Measurements from ENCODE around the gene CEBPZ.

The CEBPZ gene

DNA sequence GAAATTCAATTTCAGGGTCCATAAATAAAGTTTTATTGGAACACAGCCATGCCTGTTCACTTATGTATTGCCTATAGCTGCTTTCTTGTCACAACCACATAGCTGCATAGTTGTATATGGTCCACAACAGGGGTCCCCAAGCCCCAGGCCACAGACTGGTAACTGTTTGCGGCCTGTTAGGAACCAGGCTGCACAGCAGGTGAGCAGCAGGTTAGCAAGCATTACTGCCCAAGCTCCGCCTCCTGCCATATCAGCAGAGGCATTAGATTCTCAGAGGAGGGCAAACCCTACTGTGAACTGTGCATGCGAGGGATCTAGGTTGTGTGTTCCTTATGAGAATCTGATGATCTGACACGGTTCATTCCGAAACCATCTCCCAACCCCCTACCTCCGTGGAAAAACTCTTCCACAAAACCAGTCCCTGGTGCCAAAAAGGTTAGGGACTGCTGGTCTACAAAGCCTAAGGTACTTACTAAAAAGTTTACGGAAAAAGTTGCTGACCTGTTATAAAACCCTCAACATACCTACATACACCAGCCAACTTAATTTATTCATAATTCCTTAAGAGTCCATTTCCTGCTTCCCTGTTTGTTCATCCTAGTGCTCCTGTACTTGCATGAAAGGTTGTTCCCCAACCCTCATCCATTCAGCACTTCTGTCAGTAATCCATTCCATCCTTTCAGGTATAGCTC, 40.1 kb upstream of the CEBPZ start:
- no peak overlapping the region for H3K4me3 ChIP-seq (ENCODE audit: insufficient read depth, low read length, poor library complexity, severe bottlenecking)
- H3K9me2 ChIP-seq (replicated peaks; ENCODE audit: insufficient read depth, low read length) = no peaks in the 10 kb centered on the region
- H3K9me3 ChIP-seq (ENCODE audit: insufficient read depth, low read length) = no peaks in the 10 kb centered on the region
- peaks cover 38% of the 10 kb centered on the region for H3F3A ChIP-seq (ENCODE audit: insufficient read depth)
- peaks cover 89% of the 10 kb centered on the region for H3K36me3 ChIP-seq (ENCODE audit: low read length)
- no peaks in the 10 kb centered on the region for H3K27me3 ChIP-seq (ENCODE audit: low read length)
- no peak overlapping the region for H3K27ac ChIP-seq (ENCODE audit: low read depth, low read length)
- no peak overlapping the region for H2AFZ ChIP-seq (ENCODE audit: low read depth, low read length, severe bottlenecking)
- H3K79me2 ChIP-seq (ENCODE audit: insufficient read depth, low read length) = peaks cover 4% of the 10 kb centered on the region
- peaks cover 5% of the 10 kb centered on the region; the same call in 1 of the 2 replicates for H4K20me1 ChIP-seq (ENCODE audit: low read depth, low read length)
- no peak overlapping the region for H3K4me2 ChIP-seq (ENCODE audit: low read depth, low read length, poor library complexity, severe bottlenecking)
- no peak for TF ChIP-seq EZH2phosphoT487 (conservative IDR thresholded peaks at IDR 0.05; ENCODE audit: low read length)
- TF ChIP-seq, protein P1, sequence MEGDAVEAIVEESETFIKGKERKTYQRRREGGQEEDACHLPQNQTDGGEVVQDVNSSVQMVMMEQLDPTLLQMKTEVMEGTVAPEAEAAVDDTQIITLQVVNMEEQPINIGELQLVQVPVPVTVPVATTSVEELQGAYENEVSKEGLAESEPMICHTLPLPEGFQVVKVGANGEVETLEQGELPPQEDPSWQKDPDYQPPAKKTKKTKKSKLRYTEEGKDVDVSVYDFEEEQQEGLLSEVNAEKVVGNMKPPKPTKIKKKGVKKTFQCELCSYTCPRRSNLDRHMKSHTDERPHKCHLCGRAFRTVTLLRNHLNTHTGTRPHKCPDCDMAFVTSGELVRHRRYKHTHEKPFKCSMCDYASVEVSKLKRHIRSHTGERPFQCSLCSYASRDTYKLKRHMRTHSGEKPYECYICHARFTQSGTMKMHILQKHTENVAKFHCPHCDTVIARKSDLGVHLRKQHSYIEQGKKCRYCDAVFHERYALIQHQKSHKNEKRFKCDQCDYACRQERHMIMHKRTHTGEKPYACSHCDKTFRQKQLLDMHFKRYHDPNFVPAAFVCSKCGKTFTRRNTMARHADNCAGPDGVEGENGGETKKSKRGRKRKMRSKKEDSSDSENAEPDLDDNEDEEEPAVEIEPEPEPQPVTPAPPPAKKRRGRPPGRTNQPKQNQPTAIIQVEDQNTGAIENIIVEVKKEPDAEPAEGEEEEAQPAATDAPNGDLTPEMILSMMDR (IDR thresholded peaks at IDR 0.05; ENCODE audit: insufficient read depth, low read length, poor library complexity, severe bottlenecking) = no peak
- H3K9ac ChIP-seq (ENCODE audit: low read length) = no peak overlapping the region

DNA sequence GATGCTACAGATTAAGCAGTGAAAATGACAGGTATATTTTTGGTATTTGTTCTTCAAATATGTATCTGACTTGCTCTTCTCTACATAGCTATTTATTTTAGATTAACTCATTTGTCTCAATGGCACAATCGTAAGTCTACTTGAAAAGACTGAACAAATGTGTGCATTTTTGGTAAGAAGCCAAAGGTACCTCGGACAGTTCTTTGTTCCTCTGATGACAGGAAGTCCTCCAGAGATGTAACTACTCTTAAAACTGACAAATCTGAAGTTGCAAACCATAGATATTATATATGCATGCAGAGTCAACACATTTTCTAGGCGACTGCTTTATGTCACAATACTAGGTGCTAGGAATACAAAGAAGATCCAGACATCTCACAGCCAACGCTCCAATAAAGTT, 36.7 kb upstream of the CEBPZ start:
- no peaks in the 10 kb centered on the region; the same call in 1 of the 2 replicates for H3K79me2 ChIP-seq (ENCODE audit: insufficient read depth, low read length)
- H3K9me3 ChIP-seq (ENCODE audit: insufficient read depth, low read length) = no peaks in the 10 kb centered on the region
- no peak overlapping the region for H2AFZ ChIP-seq (ENCODE audit: low read depth, low read length, severe bottlenecking)
- no peaks in the 10 kb centered on the region for H4K20me1 ChIP-seq (ENCODE audit: low read depth, low read length)
- H3K36me3 ChIP-seq (ENCODE audit: low read length) = peaks cover 73% of the 10 kb centered on the region
- H3K27me3 ChIP-seq (ENCODE audit: low read length) = no peaks in the 10 kb centered on the region
- no peak for TF ChIP-seq EZH2phosphoT487 (conservative IDR thresholded peaks at IDR 0.05; ENCODE audit: low read length)
- TF ChIP-seq, protein P1 (IDR thresholded peaks at IDR 0.05; ENCODE audit: insufficient read depth, low read length, poor library complexity, severe bottlenecking) = no peak
- no peak overlapping the region for H3K4me3 ChIP-seq (ENCODE audit: insufficient read depth, low read length, poor library complexity, severe bottlenecking)
- H3K9ac ChIP-seq (ENCODE audit: low read length) = no peak overlapping the region
- H3F3A ChIP-seq (ENCODE audit: insufficient read depth) = peaks cover 45% of the 10 kb centered on the region
- H3K27ac ChIP-seq (ENCODE audit: low read depth, low read length) = no peak overlapping the region
- no peaks in the 10 kb centered on the region for H3K9me2 ChIP-seq (replicated peaks; ENCODE audit: insufficient read depth, low read length)
- H3K4me2 ChIP-seq (ENCODE audit: low read depth, low read length, poor library complexity, severe bottlenecking) = no peak overlapping the region

DNA sequence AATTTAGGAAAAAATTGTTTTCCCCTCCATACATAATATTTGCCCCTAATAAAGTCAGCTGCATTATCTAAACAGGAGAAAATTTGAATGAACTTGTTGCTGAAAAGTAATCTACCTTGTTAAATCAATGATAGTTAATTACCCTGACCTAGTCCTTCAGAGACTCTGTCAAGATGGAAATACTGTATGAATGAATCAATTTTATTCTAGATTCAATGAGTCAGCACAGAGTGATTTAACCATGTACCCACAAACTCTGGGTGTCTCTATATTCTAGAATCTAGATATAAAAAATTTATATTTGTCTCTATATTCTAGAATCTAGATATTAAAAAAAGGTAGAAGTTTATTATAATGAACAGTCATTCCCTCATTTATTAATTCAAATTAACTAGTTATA, 36.3 kb upstream of the CEBPZ start:
- Histone ChIP-seq H3K36me3 (ENCODE audit: low read length) (peaks cover 68% of the 10 kb centered on the region), H3K27ac (ENCODE audit: low read depth, low read length) (no peak overlapping the region), H3K9ac (ENCODE audit: low read length) (no peak overlapping the region), H4K20me1 (ENCODE audit: low read depth, low read length) (no peaks in the 10 kb centered on the region), H3K9me2 (replicated peaks; ENCODE audit: insufficient read depth, low read length) (no peaks in the 10 kb centered on the region), H3K79me2 (ENCODE audit: insufficient read depth, low read length) (no peaks in the 10 kb centered on the region; the same call in 1 of the 2 replicates), H3K4me2 (ENCODE audit: low read depth, low read length, poor library complexity, severe bottlenecking) (no peak overlapping the region), H3K27me3 (ENCODE audit: low read length) (no peaks in the 10 kb centered on the region), H3F3A (ENCODE audit: insufficient read depth) (peaks cover 49% of the 10 kb centered on the region), H3K4me3 (ENCODE audit: insufficient read depth, low read length, poor library complexity, severe bottlenecking) (no peak overlapping the region), H2AFZ (ENCODE audit: low read depth, low read length, severe bottlenecking) (no peak overlapping the region), H3K9me3 (ENCODE audit: insufficient read depth, low read length) (no peaks in the 10 kb centered on the region)
- TF ChIP-seq, protein P1 (IDR thresholded peaks at IDR 0.05; ENCODE audit: insufficient read depth, low read length, poor library complexity, severe bottlenecking) = no peak
- TF ChIP-seq EZH2phosphoT487 (conservative IDR thresholded peaks at IDR 0.05; ENCODE audit: low read length) = no peak

All from SU-DHL-6 (cell line).